ENCODE data around the gene RNF214.
"Not testable (repeated sequence)": the region's sequence is repeated elsewhere in the genome, so short reads cannot be mapped to it uniquely, and the experiment has no call there.

RNF214 gene

DNA sequence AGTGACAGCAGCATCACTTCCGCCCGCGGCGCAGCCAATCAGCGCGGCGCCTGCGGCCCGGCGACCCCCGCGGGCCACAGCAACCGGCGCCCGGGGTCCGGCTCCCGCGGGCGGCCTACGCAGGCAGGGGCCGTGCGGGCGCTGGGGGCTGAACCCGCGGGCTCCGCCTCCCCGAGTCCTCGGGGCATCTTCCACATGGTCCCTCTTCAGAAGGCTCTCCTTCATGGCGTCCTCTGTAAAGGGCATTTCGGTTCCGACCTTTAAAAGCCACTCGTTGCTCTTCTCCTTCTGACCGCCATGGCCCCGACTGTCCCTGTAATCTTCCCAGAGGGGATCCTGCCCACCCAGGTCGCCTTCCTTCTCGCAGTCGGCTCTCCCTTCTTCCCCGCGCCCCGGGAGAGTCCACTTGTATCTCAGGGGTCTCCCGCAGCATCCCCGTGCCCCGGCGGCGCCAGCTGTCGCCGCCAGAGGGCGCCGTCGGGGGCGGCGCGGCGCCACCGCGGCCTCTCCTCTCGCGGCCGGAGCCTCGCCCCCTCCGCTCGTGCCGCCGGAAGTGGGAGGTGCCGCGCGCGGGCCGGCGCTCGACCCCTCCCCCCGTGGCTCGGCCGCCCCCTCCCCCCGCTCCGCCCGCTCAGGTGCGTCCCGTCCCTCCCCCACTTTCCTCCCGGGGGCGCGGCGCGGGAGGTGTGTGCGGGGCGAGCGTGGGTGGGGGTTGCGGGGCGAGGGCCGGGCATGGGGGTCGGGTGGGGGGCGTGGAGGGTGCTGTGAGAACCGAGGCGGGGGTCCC is at the start of gene RNF214:
Gene RNF214 (plus strand): TSS at position 580 of the 787 bp plus-strand sequence. CDS start 1,602 bp downstream, outside the sequence.
- peak; percentile 49 for DNase-seq
- Histone ChIP-seq H3K27ac (peak within 1 kb of the TSS; percentile 51), H3K4me3 (ENCODE audit: low read depth, low read length) (peak within 1 kb of the TSS; percentile 94), H3K36me3 (replicated peaks) (peaks cover 20% of the 10 kb centered on the region), H3K27me3 (replicated peaks) (no peaks in the 10 kb centered on the region)
- TF ChIP-seq, protein P1, sequence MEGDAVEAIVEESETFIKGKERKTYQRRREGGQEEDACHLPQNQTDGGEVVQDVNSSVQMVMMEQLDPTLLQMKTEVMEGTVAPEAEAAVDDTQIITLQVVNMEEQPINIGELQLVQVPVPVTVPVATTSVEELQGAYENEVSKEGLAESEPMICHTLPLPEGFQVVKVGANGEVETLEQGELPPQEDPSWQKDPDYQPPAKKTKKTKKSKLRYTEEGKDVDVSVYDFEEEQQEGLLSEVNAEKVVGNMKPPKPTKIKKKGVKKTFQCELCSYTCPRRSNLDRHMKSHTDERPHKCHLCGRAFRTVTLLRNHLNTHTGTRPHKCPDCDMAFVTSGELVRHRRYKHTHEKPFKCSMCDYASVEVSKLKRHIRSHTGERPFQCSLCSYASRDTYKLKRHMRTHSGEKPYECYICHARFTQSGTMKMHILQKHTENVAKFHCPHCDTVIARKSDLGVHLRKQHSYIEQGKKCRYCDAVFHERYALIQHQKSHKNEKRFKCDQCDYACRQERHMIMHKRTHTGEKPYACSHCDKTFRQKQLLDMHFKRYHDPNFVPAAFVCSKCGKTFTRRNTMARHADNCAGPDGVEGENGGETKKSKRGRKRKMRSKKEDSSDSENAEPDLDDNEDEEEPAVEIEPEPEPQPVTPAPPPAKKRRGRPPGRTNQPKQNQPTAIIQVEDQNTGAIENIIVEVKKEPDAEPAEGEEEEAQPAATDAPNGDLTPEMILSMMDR (IDR thresholded peaks at IDR 0.05; ENCODE audit: low read depth, low read length, missing control alignments): peak; percentile 67
- in situ Hi-C loops (cut with HindIII; ENCODE audit: low pct_ligation_motif_present, low sequenced_read_pairs): no loop called here

DNA sequence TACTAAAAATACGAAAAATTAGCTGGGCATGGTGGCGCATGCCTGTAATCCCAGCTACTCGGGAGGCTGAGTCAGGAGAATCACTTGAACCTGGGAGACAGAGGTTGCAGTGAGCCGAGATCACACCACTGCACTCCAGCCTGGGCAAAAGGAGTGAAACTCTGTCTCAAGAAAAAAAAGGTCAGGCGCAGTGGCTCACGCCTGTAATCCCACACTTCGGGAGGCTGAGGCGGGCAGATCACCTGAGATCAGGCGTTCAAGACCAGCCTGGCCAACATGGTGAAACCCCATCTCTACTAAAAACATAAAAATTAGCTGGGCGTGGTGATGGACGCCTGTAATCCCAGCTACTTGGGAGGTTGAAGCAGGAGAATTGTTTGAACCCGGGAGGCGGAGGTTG is 49.3 kb upstream of the RNF214 start:
- H3K4me3 ChIP-seq (ENCODE audit: low read depth, low read length); H3K27me3 ChIP-seq (replicated peaks); DNase-seq; H3K27ac ChIP-seq; in situ Hi-C loops (cut with HindIII; ENCODE audit: low pct_ligation_motif_present, low sequenced_read_pairs): not testable (repeated sequence)
- H3K36me3 ChIP-seq (replicated peaks): peaks cover 28% of the 10 kb centered on the region

DNA sequence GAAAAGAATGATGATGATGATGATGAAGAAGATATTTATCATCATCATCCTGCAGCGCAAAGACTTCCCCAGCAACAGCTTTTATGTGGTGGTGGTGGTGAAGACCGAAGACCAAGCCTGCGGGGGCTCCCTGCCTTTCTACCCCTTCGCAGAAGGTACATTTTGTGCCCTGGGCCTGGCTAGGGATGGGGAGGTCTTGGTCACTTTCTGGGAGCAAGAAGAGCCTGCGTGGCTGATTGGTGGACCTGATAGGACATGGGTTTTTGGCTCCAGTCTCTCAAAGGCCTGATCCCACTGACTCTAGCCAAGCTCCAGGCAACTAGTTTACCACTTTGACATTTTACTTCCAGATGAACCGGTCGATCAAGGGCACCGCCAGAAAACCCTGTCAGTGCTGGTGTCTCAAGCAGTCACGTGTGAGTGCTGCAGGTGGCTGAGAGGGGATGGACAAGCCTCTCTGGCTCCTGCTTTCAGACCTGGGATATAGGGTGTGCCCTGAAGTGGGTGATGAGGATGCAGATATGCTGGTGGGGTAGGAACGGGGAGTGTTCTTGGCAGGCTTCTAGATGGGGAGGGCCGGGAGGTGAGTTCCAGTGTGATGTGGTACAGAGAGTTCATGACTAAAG is 48.6 kb upstream of the RNF214 start:
- Histone ChIP-seq H3K27me3 (replicated peaks) (no peaks in the 10 kb centered on the region), H3K27ac (no peak overlapping the region), H3K4me3 (ENCODE audit: low read depth, low read length) (no peak overlapping the region), H3K36me3 (replicated peaks) (peaks cover 33% of the 10 kb centered on the region)
- TF ChIP-seq, protein P1 (IDR thresholded peaks at IDR 0.05; ENCODE audit: low read depth, low read length, missing control alignments): no peak
- DNase-seq: no peak
- in situ Hi-C loops (cut with HindIII; ENCODE audit: low pct_ligation_motif_present, low sequenced_read_pairs): no loop called here

DNA sequence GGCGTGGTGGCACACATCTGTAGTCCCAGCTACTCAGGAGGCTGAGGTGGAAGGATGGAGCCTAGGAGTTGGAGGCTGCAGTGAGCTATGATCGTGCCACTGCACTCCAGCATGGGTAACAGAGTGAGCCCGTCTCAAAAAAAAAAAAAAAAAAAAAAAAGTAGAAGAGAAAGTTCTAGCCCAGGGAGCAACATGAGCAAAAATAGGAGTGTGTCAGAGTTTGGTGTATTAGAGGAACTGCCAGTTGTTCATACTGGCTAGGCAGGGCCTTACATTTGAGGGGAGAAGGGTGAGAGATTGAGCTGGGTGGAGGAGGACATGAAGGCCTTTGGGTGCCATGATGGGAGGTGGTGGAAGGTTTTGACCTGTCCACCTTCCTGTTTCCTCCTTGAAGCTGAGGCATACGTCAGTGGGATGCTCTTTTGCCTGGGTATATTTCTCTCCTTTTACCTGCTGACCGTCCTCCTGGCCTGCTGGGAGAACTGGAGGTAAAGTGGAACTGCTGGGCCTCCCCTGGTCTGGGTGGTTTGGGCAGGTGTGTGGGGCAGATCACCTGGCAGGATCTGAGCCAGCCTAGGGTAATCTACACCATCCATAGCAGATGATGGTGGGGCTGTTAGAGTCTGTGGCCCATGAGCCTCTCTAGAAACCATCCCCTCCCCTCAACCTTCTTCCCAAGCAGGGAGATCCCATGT is 46.6 kb upstream of the RNF214 start:
- DNase-seq: no peak
- Histone ChIP-seq H3K27me3 (replicated peaks) (no peaks in the 10 kb centered on the region), H3K36me3 (replicated peaks) (peaks cover 44% of the 10 kb centered on the region), H3K4me3 (ENCODE audit: low read depth, low read length) (no peak overlapping the region), H3K27ac (no peak overlapping the region)
- TF ChIP-seq, protein P1 (IDR thresholded peaks at IDR 0.05; ENCODE audit: low read depth, low read length, missing control alignments): no peak
- in situ Hi-C loops (cut with HindIII; ENCODE audit: low pct_ligation_motif_present, low sequenced_read_pairs): no loop called here

DNA sequence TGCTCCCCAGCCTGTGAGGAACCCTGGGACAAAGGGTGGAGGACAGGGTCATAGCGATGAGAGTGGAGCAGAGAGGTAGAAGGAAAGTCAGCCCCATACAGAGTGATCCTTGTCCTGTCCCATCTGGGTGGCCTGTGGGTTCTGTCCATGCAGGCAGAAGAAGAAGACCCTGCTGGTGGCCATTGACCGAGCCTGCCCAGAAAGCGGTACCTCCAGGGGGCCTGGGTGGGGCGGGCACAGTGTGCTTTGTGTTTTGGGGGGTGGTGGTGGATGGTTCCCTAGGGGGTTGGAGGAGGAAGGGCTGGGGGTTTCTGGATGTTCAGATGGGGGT is 46.1 kb upstream of the RNF214 start:
- DNase-seq: no peak
- no peak overlapping the region for H3K4me3 ChIP-seq (ENCODE audit: low read depth, low read length)
- no peaks in the 10 kb centered on the region for H3K27me3 ChIP-seq (replicated peaks)
- H3K36me3 ChIP-seq (replicated peaks): peaks cover 44% of the 10 kb centered on the region
- TF ChIP-seq, protein P1 (IDR thresholded peaks at IDR 0.05; ENCODE audit: low read depth, low read length, missing control alignments): no peak
- no peak overlapping the region for H3K27ac ChIP-seq
- in situ Hi-C loops (cut with HindIII; ENCODE audit: low pct_ligation_motif_present, low sequenced_read_pairs): no loop called here

DNA sequence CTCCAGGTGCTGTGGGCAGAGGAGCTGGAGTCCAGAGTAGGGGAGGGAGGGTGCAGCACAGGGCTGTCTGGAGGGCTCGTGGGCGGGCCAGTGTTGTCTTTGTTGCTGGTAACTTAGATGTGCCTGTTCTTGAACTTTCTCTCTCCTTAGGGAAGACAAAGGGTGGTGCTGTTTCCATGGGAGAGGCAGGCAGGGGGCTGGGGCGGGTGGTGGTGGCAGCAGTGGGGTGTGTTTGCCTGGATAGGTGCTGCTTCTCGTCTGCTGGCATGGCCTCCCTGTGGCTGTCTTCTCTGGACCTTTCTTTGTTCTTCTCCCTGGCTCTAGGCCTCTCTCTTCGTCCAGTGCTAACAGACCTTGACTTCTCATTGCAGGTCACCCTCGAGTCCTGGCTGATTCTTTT is 45.5 kb upstream of the RNF214 start:
- in situ Hi-C loops (cut with HindIII; ENCODE audit: low pct_ligation_motif_present, low sequenced_read_pairs): no loop called here
- TF ChIP-seq, protein P1 (IDR thresholded peaks at IDR 0.05; ENCODE audit: low read depth, low read length, missing control alignments): no peak
- Histone ChIP-seq H3K36me3 (replicated peaks) (peaks cover 49% of the 10 kb centered on the region), H3K27me3 (replicated peaks) (no peaks in the 10 kb centered on the region), H3K4me3 (ENCODE audit: low read depth, low read length) (no peak overlapping the region), H3K27ac (no peak overlapping the region)
- DNase-seq: no peak

Data from brain microvascular endothelial cell (primary cell).